ENCODE results near the gene STARD5. TPM values are rescaled to one million over a fixed set of nuclear protein-coding genes. Genes with fewer than 3 reads are reported as not detected.

STARD5 gene
- total RNA-seq, 1 experiment from 2014 or later: 2.3 TPM

GRCh38 chr15:81279621-81280485, 44.1 kb downstream of the STARD5 start:
- H3K27ac ChIP-seq (ENCODE audit: insufficient read length, low read depth, low read length): no peak overlapping the region
- Mint-ChIP-seq H3K4me1 (peaks cover 4 to 7% of the 10 kb centered on the region in 2 experiments), H3K4me3 (no peak overlapping the region), H3K9me3 (peaks cover 22 to 27% of the 10 kb centered on the region in 2 experiments), H3K27ac (no peak overlapping the region; a peak in 1 of 7 replicates), H3K27me3 (ENCODE audit: low read depth) (peaks cover 2% of the 10 kb centered on the region), H3K36me3 (ENCODE audit: insufficient read depth in 1 of 3, low read depth in 3 of 3) (peaks cover 5 to 18% (median 10%) of the 10 kb centered on the region in 3 experiments; a peak in 6 of 7 replicates)
- H4K91ac ChIP-seq (ENCODE audit: insufficient read length, low read depth, low read length): no peak overlapping the region
- no peaks in the 10 kb centered on the region; the same call in 1 of the 2 replicates for H3K4me1 ChIP-seq (ENCODE audit: insufficient read depth, low read length)
- H2BK5ac ChIP-seq (ENCODE audit: insufficient read length, low read length): no peak overlapping the region
- no CpG with 5 or more reads among the region's 12 CpGs for WGBS (ENCODE audit: extremely low coverage, insufficient read length, low lambda C conversion rate)
- H3K9me3 ChIP-seq (ENCODE audit: control insufficient read depth, low read depth, low read length): peaks cover 4% of the 10 kb centered on the region
- no peak overlapping the region for H2BK12ac ChIP-seq (ENCODE audit: insufficient read length, low read depth, low read length)
- no peak overlapping the region for H3K9ac ChIP-seq (ENCODE audit: extremely low read depth, insufficient read length, low read length)
- H3K27me3 ChIP-seq (ENCODE audit: insufficient read depth, low read length): no peaks in the 10 kb centered on the region
- H3K18ac ChIP-seq (ENCODE audit: insufficient read length, low read depth, low read length): no peak overlapping the region
- H2BK120ac ChIP-seq (ENCODE audit: low read depth, low read length, poor library complexity, severe bottlenecking): no peak overlapping the region
- no peak overlapping the region for H2AFZ ChIP-seq (ENCODE audit: low read length)
- no peak overlapping the region for H3K14ac ChIP-seq (ENCODE audit: insufficient read depth, low read length)
- no peak overlapping the region for H3K23ac ChIP-seq (ENCODE audit: insufficient read length, low read depth, low read length)
- no peaks in the 10 kb centered on the region for H4K20me1 ChIP-seq (ENCODE audit: control insufficient read depth, insufficient read depth, insufficient read length)
- no peak overlapping the region for H2BK15ac ChIP-seq (ENCODE audit: low read depth, low read length)
- no peak overlapping the region for H3K4ac ChIP-seq (ENCODE audit: low read depth, low read length)
- H3K79me2 ChIP-seq (ENCODE audit: insufficient read depth, low read length): no peaks in the 10 kb centered on the region
- peak; percentile 20 for DNase-seq
- no peaks in the 10 kb centered on the region for H3K79me1 ChIP-seq (ENCODE audit: insufficient read depth, low read depth, low read length, poor library complexity, severe bottlenecking)
- no peak overlapping the region for H3K56ac ChIP-seq (ENCODE audit: insufficient read length, low read depth, low read length)
- no peak overlapping the region for H4K8ac ChIP-seq (replicated peaks; ENCODE audit: insufficient read length, low read depth, low read length)
- TF ChIP-seq, protein P1, sequence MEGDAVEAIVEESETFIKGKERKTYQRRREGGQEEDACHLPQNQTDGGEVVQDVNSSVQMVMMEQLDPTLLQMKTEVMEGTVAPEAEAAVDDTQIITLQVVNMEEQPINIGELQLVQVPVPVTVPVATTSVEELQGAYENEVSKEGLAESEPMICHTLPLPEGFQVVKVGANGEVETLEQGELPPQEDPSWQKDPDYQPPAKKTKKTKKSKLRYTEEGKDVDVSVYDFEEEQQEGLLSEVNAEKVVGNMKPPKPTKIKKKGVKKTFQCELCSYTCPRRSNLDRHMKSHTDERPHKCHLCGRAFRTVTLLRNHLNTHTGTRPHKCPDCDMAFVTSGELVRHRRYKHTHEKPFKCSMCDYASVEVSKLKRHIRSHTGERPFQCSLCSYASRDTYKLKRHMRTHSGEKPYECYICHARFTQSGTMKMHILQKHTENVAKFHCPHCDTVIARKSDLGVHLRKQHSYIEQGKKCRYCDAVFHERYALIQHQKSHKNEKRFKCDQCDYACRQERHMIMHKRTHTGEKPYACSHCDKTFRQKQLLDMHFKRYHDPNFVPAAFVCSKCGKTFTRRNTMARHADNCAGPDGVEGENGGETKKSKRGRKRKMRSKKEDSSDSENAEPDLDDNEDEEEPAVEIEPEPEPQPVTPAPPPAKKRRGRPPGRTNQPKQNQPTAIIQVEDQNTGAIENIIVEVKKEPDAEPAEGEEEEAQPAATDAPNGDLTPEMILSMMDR (conservative IDR thresholded peaks at IDR 0.05): no peak
- H3T11ph ChIP-seq (ENCODE audit: low read length): no peak overlapping the region
- H2AK5ac ChIP-seq (ENCODE audit: insufficient read length, low read length): no peak overlapping the region
- no peaks in the 10 kb centered on the region for H3K23me2 ChIP-seq (ENCODE audit: insufficient read length, low read depth, low read length, poor library complexity, severe bottlenecking)
- H3K4me2 ChIP-seq (ENCODE audit: insufficient read depth, insufficient read length, low read length): no peak overlapping the region
- H4K5ac ChIP-seq (ENCODE audit: insufficient read length, low read depth, low read length): no peak overlapping the region
- H2BK20ac ChIP-seq (ENCODE audit: low read depth, low read length, poor library complexity, severe bottlenecking): no peak overlapping the region
